HG03571 (cell line): ENCODE data around the gene STAT6.
"Not testable (repeated sequence)": the region's sequence is repeated elsewhere in the genome, so short reads cannot be mapped to it uniquely, and the experiment has no call there.

Source experiments
- ATAC-seq: cut with Tn5 transposase; IDR thresholded peaks from one replicate; pipeline ENCODE4 v1.9.1; 2021; ENCODE audit not compliant: unreplicated experiment

STAT6 gene

DNA sequence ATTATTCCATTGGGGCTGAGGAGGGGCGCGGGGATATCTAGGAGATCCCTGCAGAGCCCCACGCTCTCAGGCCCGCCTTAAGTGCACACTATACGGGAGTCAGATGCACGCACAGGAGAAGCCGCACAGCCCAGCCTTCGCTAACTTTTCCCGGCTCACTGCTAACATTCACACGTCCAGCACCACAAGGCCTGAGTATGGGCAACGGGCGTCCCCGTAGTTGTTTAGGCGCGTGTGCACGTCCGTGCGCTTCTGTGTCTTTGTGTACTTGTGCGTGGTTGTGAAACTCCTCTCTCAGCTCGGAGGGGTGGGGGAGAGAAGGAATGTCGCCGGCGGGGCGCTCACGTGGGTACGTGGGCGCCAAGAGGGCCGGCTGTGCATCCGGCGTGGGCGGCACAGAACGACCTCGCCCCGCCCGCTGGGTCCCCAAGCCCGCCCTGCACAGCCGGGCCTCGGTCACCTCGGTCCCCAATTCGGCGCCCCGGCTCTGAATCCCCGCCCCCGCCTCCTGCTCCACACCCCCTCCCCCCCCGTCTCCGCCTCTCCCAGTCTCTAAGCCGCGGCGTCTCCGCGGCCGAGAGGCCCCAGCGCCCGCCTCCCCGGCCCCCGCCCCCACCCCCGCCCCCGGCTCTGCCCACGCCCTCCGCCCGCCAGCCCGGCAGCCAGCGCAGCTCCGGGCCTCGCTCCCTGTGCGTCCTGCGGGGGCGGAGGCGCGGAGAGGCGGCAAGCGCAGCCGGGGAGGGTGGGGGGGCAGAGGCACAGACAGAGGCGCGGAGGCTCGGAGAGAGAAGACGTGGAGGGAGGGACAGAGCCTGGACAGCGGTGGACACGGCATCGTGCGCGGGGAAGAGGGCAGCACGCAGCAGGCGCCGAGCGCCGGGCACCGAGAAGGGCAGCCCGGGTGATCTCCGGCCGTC lies 22.6 kb downstream of the STAT6 start, which contains the start of gene NAB2:
Gene NAB2, plus strand, starts transcription at position 761 of the 917 bp plus-strand sequence. CDS start 158 bp downstream, outside the sequence.
- ATAC-seq = peak; percentile 51

DNA sequence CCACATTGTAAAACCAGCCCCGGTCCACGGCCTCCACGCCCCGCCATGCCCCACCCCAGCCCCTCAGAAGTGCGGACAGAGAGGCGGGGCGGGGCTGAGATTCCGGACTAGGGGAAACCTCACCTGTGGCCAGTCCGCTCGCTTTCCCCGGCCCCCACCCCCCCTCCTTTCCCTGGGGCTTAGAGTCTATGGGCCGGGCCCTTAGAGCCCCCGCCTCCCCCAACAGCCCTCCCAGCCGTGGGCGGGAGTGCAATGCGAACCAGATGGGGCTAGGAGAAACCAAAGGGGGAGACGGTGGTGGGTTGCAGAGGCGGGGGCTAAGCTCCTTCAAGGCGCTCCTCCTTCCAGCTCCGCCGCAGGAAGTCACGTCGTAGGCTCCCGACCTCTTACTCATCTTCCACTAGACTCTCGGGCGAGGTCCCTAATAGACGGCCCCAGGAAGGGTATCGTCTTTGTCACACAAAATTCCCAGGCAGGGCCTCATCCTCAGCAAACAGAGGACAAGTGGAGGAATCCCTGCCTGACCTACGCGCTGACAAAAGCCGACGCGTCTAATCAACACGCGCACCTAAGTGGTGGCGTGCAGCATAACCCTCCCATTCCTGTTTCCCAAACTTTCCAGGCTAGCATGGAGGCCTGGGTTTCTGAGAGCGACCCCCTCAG lies 23.3 kb downstream of the STAT6 start:
- peak; percentile 21 for ATAC-seq

DNA sequence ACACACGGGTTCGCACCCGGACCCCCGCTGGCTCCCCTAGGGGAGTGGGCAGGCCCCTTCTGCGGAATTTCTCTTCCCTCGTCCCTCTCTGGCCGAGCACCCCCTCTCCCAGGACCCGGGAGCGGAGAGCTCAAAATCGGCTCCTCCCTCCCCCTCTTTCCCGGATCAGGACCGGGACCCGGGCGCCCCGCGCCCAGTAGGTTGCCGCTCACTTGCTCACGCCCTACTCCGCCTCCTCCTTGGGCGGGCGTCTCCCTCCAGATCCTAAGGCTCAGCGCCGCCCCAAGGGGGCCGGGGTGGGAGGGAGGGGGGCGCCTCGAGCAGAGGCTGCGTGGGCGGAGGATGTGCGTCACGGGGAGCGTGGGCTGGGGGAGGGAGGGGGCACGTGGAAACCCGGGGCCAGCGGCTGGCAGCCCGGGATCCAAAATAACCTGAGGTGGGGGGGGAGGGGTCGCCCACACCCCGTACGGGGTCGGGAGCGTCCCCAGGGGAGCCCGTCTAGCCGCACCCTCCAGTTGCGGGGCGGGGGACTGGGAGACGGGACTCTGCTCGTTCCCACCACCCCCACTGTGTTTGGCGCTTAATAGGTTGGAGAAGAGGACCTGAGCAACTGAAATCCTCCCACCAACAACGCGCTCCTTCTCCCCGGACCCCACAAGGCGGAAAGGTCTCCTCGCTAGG lies 24.0 kb downstream of the STAT6 start:
- peak; percentile 24 for ATAC-seq

DNA sequence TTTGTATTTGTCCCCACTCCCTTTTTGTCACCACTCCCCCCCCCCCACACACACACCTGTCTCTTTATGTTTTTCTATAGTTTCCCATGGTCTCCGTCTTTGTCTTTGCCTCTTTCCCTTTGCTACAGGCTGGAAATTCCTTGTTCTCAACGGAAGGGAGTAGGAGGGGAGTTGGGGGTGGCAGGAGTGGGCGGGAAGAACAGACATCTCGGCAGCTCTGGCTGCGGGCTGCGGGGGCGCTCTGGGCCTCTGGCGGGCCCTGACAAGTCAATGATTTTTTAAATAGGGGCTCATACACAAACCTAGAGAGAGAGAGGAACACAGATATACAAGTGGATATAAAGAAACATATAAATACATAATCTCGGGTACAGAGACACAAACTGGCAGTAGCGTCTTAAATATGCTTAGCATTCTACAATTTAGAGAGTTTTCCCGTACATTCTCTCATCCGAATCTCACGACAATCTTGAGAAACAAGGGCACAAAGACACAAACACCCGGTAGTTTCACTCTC lies 24.6 kb downstream of the STAT6 start:
- no peak for ATAC-seq

DNA sequence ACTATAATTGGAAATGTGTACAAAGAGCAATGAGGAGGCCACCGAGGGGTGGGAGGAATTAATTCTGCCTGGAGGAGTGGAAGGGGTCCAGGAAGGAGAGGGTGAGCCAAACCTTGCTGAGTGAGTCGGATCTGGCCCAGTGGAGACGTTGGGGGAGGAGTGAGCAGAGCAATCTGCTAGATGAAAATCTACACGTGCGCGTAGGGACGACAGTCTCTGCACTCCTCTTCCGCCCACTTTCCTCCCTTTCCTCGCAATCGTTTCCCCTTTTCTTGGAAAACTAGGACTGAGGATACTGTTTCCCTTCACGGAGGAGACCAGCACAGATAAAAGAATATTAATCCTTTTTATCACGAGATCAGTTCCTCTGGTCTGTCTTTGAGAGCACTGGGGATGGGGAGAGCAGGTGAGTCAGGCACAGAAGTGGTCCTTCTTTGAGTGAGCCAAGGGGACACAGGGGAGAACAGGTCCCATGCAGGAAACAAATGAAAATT lies 25.1 kb downstream of the STAT6 start:
- ATAC-seq = no peak

DNA sequence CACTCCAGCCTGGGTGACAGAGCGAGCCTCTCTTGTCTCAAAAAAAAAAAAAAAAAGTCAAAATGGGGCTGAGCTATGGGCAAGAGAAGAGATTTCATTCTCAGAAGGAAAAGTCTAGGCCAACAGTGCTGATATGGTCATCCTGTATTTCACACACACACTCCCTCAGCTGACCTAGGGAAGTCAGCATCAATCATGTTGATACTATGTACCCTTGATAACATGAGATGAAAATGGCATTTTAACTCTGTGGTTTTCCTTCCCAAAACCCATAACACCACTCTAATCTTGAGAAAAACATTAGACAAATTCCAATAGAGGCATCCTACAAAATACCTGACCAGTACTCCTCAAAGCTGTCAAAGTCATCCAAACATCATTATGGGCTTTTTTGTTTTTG lies 30.3 kb downstream of the STAT6 start:
- no peak for ATAC-seq

DNA sequence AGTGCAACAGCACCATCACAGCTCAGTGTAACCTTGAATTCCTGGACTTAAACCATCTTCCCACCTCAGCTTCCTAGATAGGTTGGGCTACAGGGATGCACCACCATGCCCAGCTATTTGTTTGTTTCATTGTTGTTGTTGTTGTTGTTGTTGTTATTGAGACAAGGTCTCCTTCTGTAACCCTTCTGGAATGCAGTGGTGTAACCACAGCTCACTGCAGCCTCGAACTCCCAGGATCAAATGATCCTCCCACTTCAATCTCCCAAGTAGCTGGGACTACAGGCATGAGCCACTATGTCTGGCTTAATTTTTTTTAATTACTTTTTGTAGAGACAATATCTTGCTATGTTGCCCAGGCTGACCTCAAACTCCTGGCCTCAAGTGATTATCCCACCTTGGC lies 31.3 kb downstream of the STAT6 start:
- no peak for ATAC-seq

DNA sequence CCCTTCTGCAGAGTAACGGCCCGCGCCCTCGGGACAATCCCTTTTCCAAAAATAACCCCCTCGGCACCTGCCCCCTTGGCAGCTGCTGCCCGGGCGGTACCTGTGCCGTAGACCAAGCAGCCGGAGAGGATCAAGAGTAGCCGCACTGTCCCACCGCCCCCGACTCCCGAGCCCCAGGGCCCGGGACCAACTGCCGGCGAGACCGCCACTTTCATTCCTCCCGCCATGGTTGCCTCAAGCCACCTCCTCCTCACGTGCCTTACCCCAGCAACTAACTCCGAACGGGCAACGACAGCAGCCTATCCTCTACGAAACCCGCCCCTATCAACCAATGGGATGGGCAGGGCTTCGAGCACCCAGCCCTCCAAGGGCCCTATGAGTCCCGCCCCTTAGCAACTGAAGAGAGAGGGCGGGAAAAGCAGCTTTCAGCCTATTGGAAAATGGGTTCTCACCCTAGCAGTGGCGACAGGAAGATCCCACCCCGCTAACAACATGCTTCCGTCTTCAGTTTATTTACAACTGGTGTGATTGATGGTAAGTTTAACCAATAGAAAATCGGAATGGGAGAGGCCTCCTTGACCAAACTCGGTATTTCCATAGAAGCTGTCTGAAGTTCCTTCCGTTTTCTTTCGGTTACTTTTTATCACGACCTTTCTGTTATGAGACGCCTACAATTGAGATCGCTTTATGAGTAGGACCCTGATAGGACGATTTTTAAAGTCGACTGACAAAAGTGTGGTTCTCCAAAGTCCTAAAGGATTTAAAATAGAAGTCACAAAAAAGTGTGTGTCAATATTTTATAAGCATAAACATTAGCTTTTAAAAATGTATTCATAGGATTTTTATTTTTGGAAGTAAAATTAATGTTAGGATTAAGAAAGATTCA lies 32.4 kb downstream of the STAT6 start, which contains the start of gene NEMP1:
Gene NEMP1, minus strand, starts transcription at position 273 of the 886 bp plus-strand sequence. Its CDS starts 46 bp downstream, at position 227.
- ATAC-seq = peak; percentile 95

DNA sequence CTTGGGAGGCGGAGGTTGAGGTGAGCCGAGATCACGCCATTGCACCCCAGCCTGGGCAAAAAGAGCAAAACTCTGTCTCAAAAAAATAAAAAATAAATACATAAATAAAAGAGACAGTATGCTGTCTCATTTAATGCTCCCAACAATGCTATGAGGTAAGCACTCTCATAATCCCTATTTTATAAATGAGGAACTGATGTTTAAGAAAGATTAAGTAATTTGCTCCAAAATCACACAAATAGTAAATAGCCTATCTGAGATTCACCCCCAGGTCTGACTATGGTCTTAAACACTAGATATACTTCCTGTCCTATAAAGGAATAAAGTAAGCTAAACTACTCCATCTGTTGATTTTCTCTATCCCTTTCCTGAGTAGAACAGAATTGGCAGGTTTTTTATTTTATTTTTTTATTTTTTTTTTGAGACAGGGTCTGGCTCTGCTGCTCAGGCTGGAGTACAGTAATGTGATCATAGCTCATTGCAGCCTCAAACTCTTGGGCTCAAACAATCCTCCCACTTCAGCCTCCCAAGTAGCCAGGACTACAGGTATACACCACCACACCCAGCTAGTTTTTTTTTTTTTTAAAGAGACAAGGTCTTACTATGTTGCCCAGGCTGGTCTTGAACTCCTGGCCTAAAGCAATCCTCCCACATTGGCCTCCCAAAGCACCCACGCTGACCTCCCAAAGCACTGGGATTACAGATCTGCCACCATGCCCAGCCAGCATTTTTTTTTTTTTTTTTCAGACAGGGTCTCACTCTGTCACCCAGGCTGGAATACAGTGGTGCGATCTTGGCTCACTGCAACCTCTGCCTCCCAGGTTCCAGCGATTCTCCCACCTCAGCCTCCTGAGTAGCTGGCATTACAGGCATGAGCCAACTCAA lies 37.4 kb downstream of the STAT6 start:
- ATAC-seq = not testable (repeated sequence)

DNA sequence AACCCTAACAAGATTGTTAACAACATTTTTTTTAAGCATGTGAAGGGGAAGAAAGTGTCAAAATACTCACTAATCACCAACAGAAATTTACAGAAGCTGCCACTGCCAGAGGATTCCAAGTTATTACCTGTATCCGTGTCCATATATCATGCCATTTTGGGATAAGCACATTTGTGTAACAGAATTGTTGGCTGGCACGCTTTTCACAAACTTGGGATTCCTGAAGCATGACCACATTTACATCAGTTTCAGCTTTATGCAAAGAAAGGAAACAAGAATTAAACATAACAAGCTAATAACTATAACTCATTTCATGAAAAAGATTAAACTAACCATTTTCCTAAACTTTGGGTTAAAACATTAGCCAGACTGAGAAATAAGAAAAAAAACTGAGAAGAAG lies 38.5 kb downstream of the STAT6 start:
- no peak for ATAC-seq

DNA sequence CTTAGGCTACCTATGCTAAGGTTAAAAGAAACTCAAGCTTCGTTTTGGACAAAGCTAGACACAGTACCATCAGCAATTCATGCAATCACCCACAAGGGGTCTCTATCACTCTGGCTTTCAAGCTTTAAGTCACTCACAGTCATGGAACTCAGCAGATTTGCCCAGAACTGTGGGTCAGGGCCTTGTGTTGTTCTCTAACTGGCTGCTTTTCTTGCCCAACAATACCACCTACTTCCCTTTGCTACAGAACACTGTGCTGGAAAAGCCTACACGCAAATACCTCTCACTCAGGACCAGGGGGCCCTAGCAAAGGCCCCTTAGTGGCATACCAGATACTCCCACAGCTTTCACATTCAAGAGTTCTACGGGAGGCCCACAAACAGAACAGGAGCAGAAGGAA lies 41.6 kb downstream of the STAT6 start:
- ATAC-seq = peak; percentile 45

DNA sequence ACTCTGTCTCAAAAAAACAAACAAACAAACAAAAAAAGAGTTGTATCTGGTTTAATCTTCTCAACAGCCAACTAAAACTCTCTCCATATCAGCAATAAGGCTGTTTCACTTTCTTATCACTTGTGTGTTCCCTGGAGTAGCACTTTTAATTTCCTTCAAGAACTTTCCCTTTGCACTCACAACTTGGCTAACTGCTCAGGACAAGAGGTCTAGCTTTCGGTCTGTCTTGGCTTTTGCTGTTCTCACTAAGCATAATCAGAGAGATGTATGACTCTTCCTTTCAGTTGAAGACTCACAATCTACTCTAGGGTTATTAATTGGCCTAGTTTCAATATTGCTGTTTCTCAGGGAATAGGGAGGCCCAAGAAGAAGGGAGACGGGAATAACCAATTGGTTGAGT lies 44.9 kb downstream of the STAT6 start:
- ATAC-seq = no peak

DNA sequence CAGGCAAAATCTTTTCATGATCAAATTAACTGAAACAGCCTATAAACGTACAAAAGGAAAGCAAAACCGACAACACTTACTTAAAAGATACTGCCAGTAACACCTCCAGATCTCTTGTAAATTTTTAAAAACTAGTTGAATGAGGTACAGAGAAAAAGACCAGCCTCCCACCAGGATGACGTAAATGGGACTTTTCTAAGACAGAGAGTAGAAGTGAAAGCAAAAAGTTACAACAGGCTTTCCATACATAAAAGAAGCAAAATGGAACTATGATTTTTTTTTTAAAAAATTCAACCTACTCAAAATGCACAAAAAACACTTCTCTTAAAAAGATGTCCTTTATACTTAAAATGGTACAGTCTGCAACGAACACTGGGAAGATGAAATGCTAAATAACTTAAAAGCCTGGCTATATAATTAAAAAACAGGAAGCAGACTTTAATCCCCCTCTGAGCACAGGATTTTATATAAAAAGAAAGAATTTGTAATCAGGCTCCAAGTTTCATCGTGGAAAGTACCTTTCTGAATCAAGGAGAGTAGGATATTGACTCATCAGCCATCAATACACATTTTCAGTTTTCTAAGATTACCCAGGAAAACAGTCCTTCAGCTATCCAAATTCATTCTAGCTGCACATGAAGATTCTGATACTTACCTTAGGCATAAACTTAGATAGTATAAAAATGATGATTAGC lies 47.0 kb downstream of the STAT6 start:
- ATAC-seq = peak; percentile 67

DNA sequence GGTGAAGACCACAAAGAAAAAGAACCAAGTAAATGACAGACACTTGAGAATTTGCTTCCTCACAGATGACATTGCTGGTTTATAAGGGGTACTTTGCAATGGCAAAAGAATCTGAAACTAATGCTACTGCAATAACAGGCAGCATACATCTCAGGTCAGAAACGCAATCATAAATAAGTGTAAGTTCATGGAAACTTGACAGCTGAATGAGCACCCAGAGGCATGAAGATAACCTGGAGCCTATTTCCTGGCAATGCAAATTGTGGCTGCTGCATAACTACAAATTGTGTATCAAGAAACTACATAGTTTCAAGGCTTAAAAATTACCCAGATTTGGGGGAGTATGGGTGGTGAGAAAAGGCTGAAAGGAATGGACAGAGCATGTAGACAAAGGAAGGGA lies 52.7 kb downstream of the STAT6 start:
- ATAC-seq = no peak

DNA sequence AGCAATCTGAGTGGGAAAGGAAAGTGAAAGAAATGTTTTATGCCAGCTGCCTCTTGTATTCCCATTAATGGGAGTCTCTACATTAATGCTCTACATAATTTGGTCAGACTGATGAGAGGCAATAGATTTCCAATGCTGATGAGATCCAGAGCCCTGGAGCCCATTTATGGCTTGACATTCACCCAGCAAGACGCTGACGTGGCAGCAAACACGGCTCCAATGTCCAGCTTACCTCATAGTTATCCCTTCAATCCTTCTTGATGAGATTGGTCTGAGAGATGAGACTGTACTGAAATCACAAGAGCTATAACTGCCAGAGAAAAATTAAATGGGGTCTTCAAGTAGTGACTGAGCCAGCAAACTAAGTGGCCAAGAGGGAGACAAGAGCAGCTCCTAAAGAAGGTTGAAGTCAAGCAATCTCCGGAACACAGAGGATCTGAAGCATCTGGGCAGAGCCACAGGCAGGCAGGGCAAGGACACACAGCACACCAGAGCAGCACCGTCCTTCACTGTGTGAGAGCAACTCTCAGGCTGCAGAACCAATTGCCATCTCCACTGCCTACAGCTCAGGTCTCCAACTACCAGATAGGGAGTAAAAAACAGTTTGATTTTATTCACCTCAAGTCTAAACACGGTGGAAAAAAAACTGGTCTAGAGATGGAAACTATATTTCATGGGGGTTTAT lies 54.0 kb downstream of the STAT6 start:
- ATAC-seq = no peak

DNA sequence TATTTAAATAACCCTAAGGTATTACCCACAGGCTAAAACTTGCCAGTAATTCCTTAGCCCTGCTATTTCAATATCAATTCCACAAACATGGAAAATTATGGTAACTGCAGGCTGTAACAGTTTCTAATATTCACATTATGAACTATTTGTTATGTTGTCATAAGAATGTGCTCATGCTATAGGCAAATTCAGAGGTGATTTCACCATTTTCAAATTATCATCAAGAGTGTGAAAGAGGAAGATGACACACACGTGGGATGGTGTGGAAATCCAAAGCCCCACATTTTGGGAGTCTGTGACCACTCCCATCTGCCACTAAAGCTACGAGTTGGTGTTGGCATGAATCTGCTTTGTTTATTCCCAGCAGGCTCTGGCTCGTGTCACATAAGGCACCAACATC lies 55.3 kb downstream of the STAT6 start:
- no peak for ATAC-seq

DNA sequence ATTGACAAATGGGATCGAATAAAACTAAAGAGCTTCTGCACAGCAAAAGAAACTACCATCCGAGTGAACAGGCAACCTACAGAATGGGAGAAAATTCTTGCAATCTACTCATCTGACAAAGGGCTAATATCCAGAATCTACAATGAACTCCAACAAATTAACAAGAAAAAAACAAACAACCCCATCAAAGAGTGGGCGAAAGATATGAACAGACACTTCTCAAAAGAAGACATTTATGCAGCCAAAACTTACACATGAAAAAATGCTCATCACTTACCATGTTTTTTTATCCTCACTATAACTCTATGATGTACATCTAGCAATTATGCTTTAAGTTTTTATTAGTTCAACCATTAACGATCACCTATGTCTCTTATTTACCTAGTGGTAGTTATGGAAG lies 57.3 kb downstream of the STAT6 start:
- not testable (repeated sequence) for ATAC-seq

DNA sequence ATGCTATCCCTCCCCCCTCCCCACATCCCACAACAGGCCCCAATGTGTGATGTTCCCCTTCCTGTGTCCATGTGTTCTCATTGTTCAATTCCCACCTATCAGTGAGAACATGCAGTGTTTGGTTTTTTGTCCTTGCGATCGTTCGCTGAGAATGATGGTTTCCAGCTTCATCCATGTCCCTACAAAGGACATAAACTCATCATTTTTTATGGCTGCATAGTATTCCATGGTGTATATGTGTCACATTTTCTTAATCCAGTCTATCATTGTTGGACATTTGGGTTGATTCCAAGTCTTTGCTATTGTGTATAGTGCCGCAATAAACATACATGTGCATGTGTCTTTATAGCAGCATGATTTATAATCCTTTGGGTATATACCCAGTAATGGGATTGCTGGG lies 58.0 kb downstream of the STAT6 start:
- ATAC-seq = not testable (repeated sequence)
